H1 (cell line): ENCODE data around the gene UBE2O. TPM values are rescaled to one million over a fixed set of nuclear protein-coding genes. Genes with fewer than 3 reads are reported as not detected.

Experiments used
- CTCF ChIA-PET: fragments of 300-600 bp; sonication (Branson Sonifier 250); formaldehyde crosslinking; loops from one replicate; lab custom pipeline; 2021; ENCODE audit not compliant: partially characterized antibody; lab: Charles Lee
- POLR2A ChIA-PET: fragments of 300-600 bp; sonication (Branson Sonifier 250); formaldehyde crosslinking; loops from one replicate; lab custom pipeline; 2021; ENCODE audit warnings: inconsistent platforms; ENCODE audit not compliant: partially characterized antibody; lab: Charles Lee
- DNase-seq, 2 experiments: peaks; one replicate each; pipeline versions ENCODE4 v3.0.0 to v3.0.0-alpha.2; 2010 to 2022; ENCODE audit warnings: low spot score in 2 of 2, low read depth in 1 of 2, mixed read lengths in 1 of 2
- FAIRE-seq: peaks from 2 replicates; lab custom pipeline; 2011; peaks lifted over from hg19 to GRCh38; lab: Jason Lieb, UNC
- H2AFZ ChIP-seq: 2 replicates; pipeline ENCODE4 v1.8.1; 2012; ENCODE audit warnings: low read length, inconsistent platforms
- H2AK5ac ChIP-seq: 2 replicates; pipeline ENCODE4 v1.6.1; 2013; ENCODE audit warnings: low read depth, low read length
- H2BK120ac ChIP-seq: replicated peaks from 2 replicates; pipeline ENCODE3; 2013; ENCODE audit warnings: low read depth, low read length, inconsistent platforms
- H2BK12ac ChIP-seq: 2 replicates; pipeline ENCODE4 v1.6.1; 2013; ENCODE audit warnings: low read depth, low read length
- H2BK15ac ChIP-seq: 2 replicates; pipeline ENCODE4 v1.6.1; 2013; ENCODE audit warnings: low read length
- H2BK20ac ChIP-seq: 2 replicates; pipeline ENCODE4 v1.6.1; 2013; ENCODE audit warnings: low read length
- H2BK5ac ChIP-seq: 2 replicates; pipeline ENCODE4 v1.6.1; 2013; ENCODE audit warnings: low read depth, low read length
- H3K14ac ChIP-seq: 2 replicates; pipeline ENCODE4 v1.6.1; 2013; ENCODE audit warnings: inconsistent platforms; ENCODE audit not compliant: insufficient read length
- H3K18ac ChIP-seq: 2 replicates; pipeline ENCODE4 v1.6.1; 2013; ENCODE audit warnings: low read length; ENCODE audit errors: extremely low read depth
- H3K23ac ChIP-seq: 2 replicates; pipeline ENCODE4 v1.6.1; 2013; ENCODE audit warnings: inconsistent platforms; ENCODE audit not compliant: insufficient read length
- H3K23me2 ChIP-seq: 2 replicates; pipeline ENCODE4 v1.6.1; 2013; ENCODE audit warnings: low read depth, low read length
- H3K27ac ChIP-seq: 2 replicates; pipeline ENCODE4 v1.6.1; 2011; ENCODE audit warnings: low read depth, low read length, inconsistent platforms
- H3K27me3 ChIP-seq, 4 experiments: replicated peaks in 1 of 4; 1 replicate in 1 of 4; 2 replicates in 3 of 4; pipeline versions ENCODE4 v1.6.1 to v1.8.1; 2011 to 2013; ENCODE audit warnings: low read length in 3 of 4, mild to moderate bottlenecking in 3 of 4, inconsistent platforms in 2 of 4, mixed read lengths in 2 of 4, moderate library complexity in 1 of 4; ENCODE audit not compliant: control insufficient read depth in 3 of 4, insufficient read depth in 3 of 4; ENCODE audit errors: extremely low read depth in 1 of 4
- H3K36me3 ChIP-seq, 4 experiments: 2 replicates each; pipeline versions ENCODE4 v1.6.1 to v1.8.1; 2011 to 2013; ENCODE audit warnings: mild to moderate bottlenecking in 4 of 4, low read length in 3 of 4, moderate library complexity in 2 of 4, control low read depth in 1 of 4, inconsistent platforms in 1 of 4; ENCODE audit not compliant: insufficient read depth in 4 of 4, control insufficient read depth in 2 of 4
- H3K4ac ChIP-seq: replicated peaks from 2 replicates; pipeline ENCODE3; 2013; ENCODE audit warnings: low read length, low read depth, mixed read lengths, inconsistent platforms; ENCODE audit not compliant: insufficient read length
- H3K4me1 ChIP-seq, 4 experiments: replicated peaks in 1 of 4; 1 replicate in 1 of 4; 2 replicates in 3 of 4; pipeline versions ENCODE4 v1.6.1 to v1.8.1; 2011 to 2013; ENCODE audit warnings: low read length in 3 of 4, inconsistent platforms in 2 of 4, mixed read lengths in 1 of 4; ENCODE audit not compliant: insufficient read depth in 4 of 4, control insufficient read depth in 3 of 4
- H3K4me2 ChIP-seq, 2 experiments: 2 replicates each; pipeline versions ENCODE4 v1.6.1 to v1.8.1; 2011 to 2013; ENCODE audit warnings: low read depth in 2 of 2, low read length in 2 of 2, control low read depth in 1 of 2, inconsistent platforms in 1 of 2, mild to moderate bottlenecking in 1 of 2; ENCODE audit not compliant: insufficient read depth in 1 of 2
- H3K4me3 ChIP-seq, 4 experiments: fragments of 200-600, 300-600 bp in 1 of 4; sonication (generic), shearing (Covaris generic), sonication (Bioruptor Twin) in 1 of 4; 2 replicates each; pipeline versions ENCODE4 v1.5.1 to v1.8.1; 2011 to 2016; ENCODE audit warnings: low read length in 4 of 4, low read depth in 3 of 4, control low read depth in 2 of 4, inconsistent platforms in 2 of 4, mild to moderate bottlenecking in 2 of 4, mixed read lengths in 1 of 4, moderate library complexity in 1 of 4; ENCODE audit not compliant: insufficient read depth in 2 of 4; ENCODE audit errors: extremely low read depth in 1 of 4
- H3K56ac ChIP-seq: replicated peaks from 2 replicates; pipeline ENCODE3; 2013; ENCODE audit warnings: low read depth, mild to moderate bottlenecking, mixed read lengths, low read length, inconsistent platforms; ENCODE audit not compliant: insufficient read length
- H3K79me1 ChIP-seq: 2 replicates; pipeline ENCODE4 v1.6.1; 2013; ENCODE audit warnings: low read depth, low read length, control low read depth
- H3K79me2 ChIP-seq, 2 experiments: 2 replicates each; pipeline versions ENCODE4 v1.6.1 to v1.8.1; 2012 to 2013; ENCODE audit warnings: low read length in 2 of 2, mild to moderate bottlenecking in 2 of 2, inconsistent platforms in 1 of 2; ENCODE audit not compliant: insufficient read depth in 2 of 2, control insufficient read depth in 1 of 2
- H3K9ac ChIP-seq, 4 experiments: replicated peaks in 1 of 4; 1 replicate in 1 of 4; 2 replicates in 3 of 4; pipeline versions ENCODE4 v1.6.1 to v1.8.1; 2011 to 2013; ENCODE audit warnings: low read depth in 3 of 4, low read length in 3 of 4, control low read depth in 2 of 4, mild to moderate bottlenecking in 2 of 4, moderate library complexity in 2 of 4, inconsistent platforms in 1 of 4; ENCODE audit errors: extremely low read depth in 1 of 4
- H3K9me3 ChIP-seq, 2 experiments: 2 replicates each; pipeline versions ENCODE4 v1.6.1 to v1.8.1; 2012 to 2013; ENCODE audit warnings: mild to moderate bottlenecking in 2 of 2, moderate library complexity in 2 of 2, control low read depth in 1 of 2, inconsistent platforms in 1 of 2, low read depth in 1 of 2, low read length in 1 of 2, mixed read lengths in 1 of 2; ENCODE audit not compliant: insufficient read depth in 2 of 2
- H4K20me1 ChIP-seq, 2 experiments: replicated peaks in 1 of 2; 2 replicates each; pipeline versions ENCODE3 to v1.8.1; 2011 to 2013; ENCODE audit warnings: inconsistent platforms in 2 of 2, low read length in 2 of 2, mild to moderate bottlenecking in 1 of 2; ENCODE audit not compliant: insufficient read depth in 2 of 2, control insufficient read depth in 1 of 2
- H4K5ac ChIP-seq: 2 replicates; pipeline ENCODE4 v1.6.1; 2013; ENCODE audit warnings: low read length, low read depth, mixed read lengths, inconsistent platforms; ENCODE audit not compliant: insufficient read length
- H4K8ac ChIP-seq: 2 replicates; pipeline ENCODE4 v1.8.0; 2013; ENCODE audit warnings: mild to moderate bottlenecking, moderate library complexity, low read length, inconsistent platforms; ENCODE audit not compliant: insufficient read depth; ENCODE audit errors: extremely low read depth
- H4K91ac ChIP-seq: replicated peaks from 2 replicates; pipeline ENCODE3; 2013; ENCODE audit warnings: low read length, mixed read lengths, inconsistent platforms; ENCODE audit not compliant: insufficient read length
- CBX8 ChIP-seq: fragments of 300-800, 300-1000 bp; sonication (generic); IDR thresholded peaks from 2 replicates; pipeline ENCODE4 v1.7.1; 2016; ENCODE audit warnings: low read depth, low read length, borderline replicate concordance
- EP300 ChIP-seq, 2 experiments: IDR thresholded peaks; 1 replicate in 1 of 2; 2 replicates in 1 of 2; pipeline ENCODE4 v1.6.1; 2011 to 2012; ENCODE audit warnings: low read depth in 2 of 2, low read length in 2 of 2, mild to moderate bottlenecking in 2 of 2, borderline replicate concordance in 1 of 2, inconsistent platforms in 1 of 2, moderate library complexity in 1 of 2
- GABPA ChIP-seq: IDR thresholded peaks from 2 replicates; pipeline ENCODE4 v1.6.1; 2011; ENCODE audit warnings: mild to moderate bottlenecking, low read length, moderate library complexity, borderline replicate concordance; ENCODE audit not compliant: insufficient read depth
- NRF1 ChIP-seq: IDR thresholded peaks from 2 replicates; pipeline ENCODE4 v1.6.1; 2011; ENCODE audit warnings: mild to moderate bottlenecking, low read depth, low read length, improper control_type of control experiment
- POU5F1 ChIP-seq: IDR thresholded peaks from 2 replicates; pipeline ENCODE4 v1.6.1; 2011; ENCODE audit warnings: low read depth, mild to moderate bottlenecking, low read length, moderate library complexity
- SIRT6 ChIP-seq: IDR thresholded peaks from one replicate; pipeline ENCODE4 v1.7.1; 2012; ENCODE audit warnings: low read length, inconsistent platforms
- SRF ChIP-seq: IDR thresholded peaks from 2 replicates; pipeline ENCODE4 v1.6.1; 2011; ENCODE audit warnings: mild to moderate bottlenecking, low read depth, low read length, moderate library complexity
- TAF1 ChIP-seq: IDR thresholded peaks from 2 replicates; pipeline ENCODE4 v1.6.1; 2011; ENCODE audit warnings: mild to moderate bottlenecking, low read depth, low read length
- TAF7 ChIP-seq: optimal IDR thresholded peaks from 2 replicates; pipeline ENCODE3; 2011; ENCODE audit warnings: low read depth, mild to moderate bottlenecking, inconsistent platforms, low read length, moderate library complexity, borderline replicate concordance
- TCF12 ChIP-seq: IDR thresholded peaks from 2 replicates; pipeline ENCODE4 v1.6.1; 2011; ENCODE audit warnings: low read depth, mild to moderate bottlenecking, low read length
- YY1 ChIP-seq: IDR thresholded peaks from 2 replicates; pipeline ENCODE4 v1.6.1; 2011; ENCODE audit warnings: low read depth, mild to moderate bottlenecking, low read length
- ZNF274 ChIP-seq: IDR thresholded peaks from 2 replicates; pipeline ENCODE4 v1.7.0; 2012; ENCODE audit warnings: low read length, borderline replicate concordance; ENCODE audit errors: extremely low read depth
- WGBS, 2 experiments: shearing (Covaris generic) in 1 of 2; methylation state at CpG; one replicate each; pipeline versions ENCODE4 v1.1.6 to v1.1.7; 2013 to 2015; ENCODE audit warnings: low lambda C conversion rate in 2 of 2, mixed read lengths in 2 of 2, inconsistent platforms in 1 of 2, low coverage in 1 of 2, missing lambda C conversion rate in 1 of 2; ENCODE audit not compliant: insufficient replicate concordance in 2 of 2, insufficient coverage in 1 of 2, insufficient read length in 1 of 2; ENCODE audit errors: extremely low coverage in 1 of 2, missing lambda C conversion rate in 1 of 2; 5-methylcytosine and 5-hydroxymethylcytosine counted together
- polyA plus RNA-seq, 7 experiments: library from polyadenylated mRNA; depleted of rRNA in 3 of 7; stranded (reverse) in 5 of 7; unstranded in 2 of 7; fragments of >200 nt in 5 of 7; fragments of 200-250 nt in 2 of 7; gene quantifications; 1 replicate in 5 of 7; 2 replicates in 1 of 7; 4 replicates in 1 of 7; pipeline versions ENCODE4 v1.2.1 to v1.2.3, GENCODE V29; 2011 to 2013; ENCODE audit warnings: missing spikeins in 2 of 7, mixed read lengths in 2 of 7
- total RNA-seq: library from RNA; stranded (reverse); fragmentation: NEBNext Ultra II Directional; extraction: Animal tissue kit (Norgen Biotek cat#: 25700); gene quantifications from 2 replicates; pipeline ENCODE4 v1.2.1, GENCODE V29; 2021
- TF ChIP-seq, protein P1 (sequence below): IDR thresholded peaks from 2 replicates; pipeline ENCODE4 v1.6.1; 2012; ENCODE audit warnings: inconsistent platforms

The UBE2O gene
- total and polyA plus RNA-seq, 2 of the 8 experiments (the other 6 are each of a cell fraction or from before 2014, with no cell fraction given), result 24.4 to 63.0 TPM

DNA sequence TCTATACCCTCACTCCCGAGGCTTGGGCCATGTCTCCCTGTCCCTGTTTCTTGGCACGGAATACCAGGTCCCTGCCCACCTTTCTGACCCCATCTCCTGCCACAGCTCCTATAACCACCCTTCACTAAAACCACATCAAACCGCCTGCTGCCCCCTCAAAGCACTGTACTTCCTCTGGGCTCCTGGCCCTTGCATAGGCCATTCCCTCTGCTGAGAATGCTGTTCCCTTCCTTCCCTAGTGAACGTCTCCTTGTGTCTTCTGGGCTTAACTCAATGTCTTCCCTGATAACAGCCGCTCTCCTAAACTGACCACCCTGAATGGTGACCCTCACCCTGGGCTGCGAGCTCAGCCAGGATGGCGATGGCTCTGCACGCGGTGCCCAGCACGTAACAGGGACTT is 25.1 kb upstream of the UBE2O start:
- WGBS, 2 experiments, result 85% methylated on average over 10 of the region's 10 CpGs; no CpG with 5 or more reads in 1 of the 2 experiments
- no peak overlapping the region for H2BK15ac ChIP-seq
- no peaks in the 10 kb centered on the region for H3K4me1 ChIP-seq
- TF ChIP-seq TCF12, result no peak
- no peak for TF ChIP-seq NRF1
- no peak for TF ChIP-seq TAF1
- no peak for TF ChIP-seq ZNF274
- no peak for TF ChIP-seq SIRT6
- no peak for TF ChIP-seq EP300 (IDR thresholded peaks at IDR 0.05; ENCODE audit: borderline replicate concordance in 1 of 2, low read depth in 2 of 2, low read length in 2 of 2)
- TF ChIP-seq GABPA, result no peak
- no peak for TF ChIP-seq YY1
- TF ChIP-seq CBX8, result no peak
- TF ChIP-seq TAF7, result no peak
- TF ChIP-seq SRF, result no peak
- TF ChIP-seq, protein P1, sequence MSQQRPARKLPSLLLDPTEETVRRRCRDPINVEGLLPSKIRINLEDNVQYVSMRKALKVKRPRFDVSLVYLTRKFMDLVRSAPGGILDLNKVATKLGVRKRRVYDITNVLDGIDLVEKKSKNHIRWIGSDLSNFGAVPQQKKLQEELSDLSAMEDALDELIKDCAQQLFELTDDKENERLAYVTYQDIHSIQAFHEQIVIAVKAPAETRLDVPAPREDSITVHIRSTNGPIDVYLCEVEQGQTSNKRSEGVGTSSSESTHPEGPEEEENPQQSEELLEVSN, result no peak
- TF ChIP-seq POU5F1, result no peak
- H3K14ac ChIP-seq, result no peak overlapping the region
- H2BK5ac ChIP-seq, result no peak overlapping the region
- peaks cover 0 to 2% (median 1%) of the 10 kb centered on the region in 4 experiments; a peak in 1 of 8 replicates for H3K36me3 ChIP-seq
- H2AFZ ChIP-seq, result no peak overlapping the region
- H3K27me3 ChIP-seq, result no peaks in the 10 kb centered on the region
- no peak overlapping the region for H4K8ac ChIP-seq
- no peaks in the 10 kb centered on the region for H3K79me1 ChIP-seq
- no peaks in the 10 kb centered on the region for H3K79me2 ChIP-seq
- H3K4me2 ChIP-seq, result no peak overlapping the region
- DNase-seq (no peak), FAIRE-seq (no peak)
- H4K20me1 ChIP-seq, result peaks cover 0 to 6% of the 10 kb centered on the region in 2 experiments
- CTCF ChIA-PET, result interaction anchor here (0.7 to 11.0 kb wide), 12 partner anchors 10 to 80 kb away, joined by 3 to 192 read pairs (median 5); partner anchors contain the start of genes AANAT, RHBDF2 and UBE2O
- no peak overlapping the region for H3K18ac ChIP-seq
- H2AK5ac ChIP-seq, result no peak overlapping the region
- H3K9ac ChIP-seq, result no peak overlapping the region
- no peak overlapping the region for H2BK20ac ChIP-seq
- no peak overlapping the region for H3K4me3 ChIP-seq
- H3K9me3 ChIP-seq, result no peaks in the 10 kb centered on the region
- H4K91ac ChIP-seq, result no peak overlapping the region
- H2BK12ac ChIP-seq, result no peak overlapping the region
- H3K23ac ChIP-seq, result no peak overlapping the region
- H3K23me2 ChIP-seq, result no peaks in the 10 kb centered on the region
- H3K56ac ChIP-seq, result no peak overlapping the region
- H2BK120ac ChIP-seq, result no peak overlapping the region
- no peak overlapping the region for H3K27ac ChIP-seq
- POLR2A ChIA-PET, result interaction anchor here (0.9 to 3.4 kb wide), 7 partner anchors 9 to 79 kb away, joined by 3 to 11 read pairs (median 4); partner anchors contain the start of gene AANAT
- no peak overlapping the region for H4K5ac ChIP-seq
- no peak overlapping the region for H3K4ac ChIP-seq
